Activated naive CD4-positive, alpha-beta T cell treated with anti-CD3 and anti-CD28 coated beads for 36 hours (primary cell): ENCODE data around the gene PCDH19. TPM values are rescaled to one million over a fixed set of nuclear protein-coding genes. Genes with fewer than 3 reads are reported as not detected.

Experiments
- CTCF ChIA-PET: fragments of 350-600 bp; sonication (Branson Sonifier 250); formaldehyde crosslinking; loops from one replicate; lab custom pipeline; 2021; ENCODE audit warnings: antibody characterized with exemption; lab: Charles Lee
- DNase-seq: peaks from one replicate; pipeline ENCODE4 v3.0.0-alpha.2; 2020
- H3K27ac Mint-ChIP-seq: one replicate; pipeline ENCODE4 v1.8.0; 2021; ENCODE audit warnings: mild to moderate bottlenecking, mixed read lengths
- H3K27me3 Mint-ChIP-seq: one replicate; pipeline ENCODE4 v1.8.0; 2021; ENCODE audit warnings: low read depth, mixed read lengths
- H3K36me3 Mint-ChIP-seq: one replicate; pipeline ENCODE4 v1.8.0; 2021; ENCODE audit warnings: low read depth, mixed read lengths
- H3K4me1 Mint-ChIP-seq: one replicate; pipeline ENCODE4 v1.8.0; 2021; ENCODE audit warnings: low read depth, mixed read lengths
- H3K4me3 Mint-ChIP-seq: one replicate; pipeline ENCODE4 v1.8.0; 2021; ENCODE audit warnings: mild to moderate bottlenecking, moderate library complexity, mixed read lengths
- H3K9me3 Mint-ChIP-seq: one replicate; pipeline ENCODE4 v1.8.0; 2021; ENCODE audit warnings: mixed read lengths
- intact Hi-C: fragments of 100-400 bp; cut with micrococcal nuclease; formaldehyde crosslinking; loops from one replicate; pipeline ENCODE4 v1.15.1; 2023
- total RNA-seq, 2 experiments: library from RNA; stranded (reverse); gene quantifications; one replicate each; pipeline ENCODE4 v1.2.3, GENCODE V29; 2021

Gene PCDH19
- total RNA-seq, 2 experiments from 2014 or later, result not detected

DNA sequence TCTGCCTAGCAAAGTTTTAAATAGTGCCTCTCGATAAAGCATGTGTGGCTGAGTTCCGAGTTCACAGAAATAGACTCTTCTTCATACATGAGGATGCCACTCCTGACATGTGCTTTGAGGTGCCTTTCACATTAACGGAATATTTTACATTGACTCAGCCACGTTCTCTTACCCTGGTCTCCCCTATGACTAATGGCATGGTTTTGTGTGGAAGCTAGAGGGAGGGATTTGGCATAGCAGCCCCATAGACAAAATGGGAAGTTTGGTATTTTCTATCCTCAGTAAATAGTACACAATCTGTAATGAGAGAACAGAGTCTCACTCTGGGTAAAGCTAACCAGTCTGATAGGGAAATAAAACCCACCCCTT lies 68.9 kb downstream of the PCDH19 start:
- H3K27ac Mint-ChIP-seq, result no peak overlapping the region
- no peaks in the 10 kb centered on the region for H3K27me3 Mint-ChIP-seq
- H3K4me1 Mint-ChIP-seq, result no peaks in the 10 kb centered on the region
- intact Hi-C loops, result no loop called here
- CTCF ChIA-PET, result no interaction called here
- no peaks in the 10 kb centered on the region for H3K36me3 Mint-ChIP-seq
- H3K4me3 Mint-ChIP-seq, result no peak overlapping the region
- no peaks in the 10 kb centered on the region for H3K9me3 Mint-ChIP-seq
- no peak for DNase-seq

DNA sequence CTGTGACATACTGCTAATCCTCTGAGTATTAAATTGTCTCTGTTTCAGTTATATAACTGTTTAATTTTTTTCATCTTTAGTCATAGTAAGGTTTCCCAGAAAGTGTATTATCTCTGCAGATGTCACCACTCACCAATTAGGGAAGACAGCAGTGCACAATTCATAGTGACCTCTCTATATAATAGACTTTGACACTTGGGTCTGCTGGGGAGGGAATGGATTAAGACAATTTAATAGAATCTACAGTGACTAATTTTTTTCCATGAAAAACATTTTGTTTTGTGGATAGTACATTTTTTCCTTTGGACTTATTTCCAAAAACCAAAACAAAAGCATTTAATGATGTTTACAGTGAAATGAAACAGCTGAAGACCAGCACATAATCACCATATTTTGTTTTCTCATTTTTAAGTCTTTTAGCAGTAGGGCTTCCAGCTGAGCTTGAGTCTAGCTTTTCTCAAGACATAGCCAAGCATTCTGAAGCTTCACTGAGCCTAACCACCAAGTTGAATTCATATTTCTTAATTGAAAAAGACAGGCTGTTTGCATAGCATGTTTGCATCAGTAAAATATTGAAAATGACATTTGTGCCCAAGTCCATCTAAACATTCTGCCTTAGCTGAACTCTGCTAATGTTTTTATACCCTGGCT lies 69.5 kb downstream of the PCDH19 start:
- H3K4me1 Mint-ChIP-seq, result no peaks in the 10 kb centered on the region
- intact Hi-C loops, result no loop called here
- no peak overlapping the region for H3K4me3 Mint-ChIP-seq
- no peaks in the 10 kb centered on the region for H3K27me3 Mint-ChIP-seq
- H3K27ac Mint-ChIP-seq, result no peak overlapping the region
- no peaks in the 10 kb centered on the region for H3K9me3 Mint-ChIP-seq
- CTCF ChIA-PET, result no interaction called here
- no peaks in the 10 kb centered on the region for H3K36me3 Mint-ChIP-seq
- DNase-seq, result no peak

DNA sequence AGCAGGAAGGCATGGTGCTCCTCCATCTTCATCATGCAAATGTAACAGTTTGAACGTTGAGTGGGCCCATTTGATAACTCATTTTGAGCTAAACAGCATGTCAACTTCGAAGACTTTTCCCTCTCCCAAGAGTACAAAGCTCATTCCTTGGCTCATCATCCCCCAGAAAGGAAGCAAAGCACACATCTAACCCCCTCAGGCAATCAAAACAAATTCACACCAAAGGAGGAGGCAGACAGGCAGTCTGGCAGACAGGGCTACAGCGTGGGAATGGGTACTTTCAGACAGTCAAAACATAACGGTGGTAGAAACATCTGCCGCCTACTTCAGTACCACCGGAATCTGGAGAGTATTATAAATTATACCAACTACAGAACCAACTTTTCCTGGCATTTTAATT lies 81.7 kb downstream of the PCDH19 start:
- no peak overlapping the region for H3K4me3 Mint-ChIP-seq
- no peaks in the 10 kb centered on the region for H3K36me3 Mint-ChIP-seq
- CTCF ChIA-PET, result no interaction called here
- H3K4me1 Mint-ChIP-seq, result no peaks in the 10 kb centered on the region
- DNase-seq, result no peak
- H3K9me3 Mint-ChIP-seq, result no peaks in the 10 kb centered on the region
- intact Hi-C loops, result no loop called here
- no peak overlapping the region for H3K27ac Mint-ChIP-seq
- H3K27me3 Mint-ChIP-seq, result no peaks in the 10 kb centered on the region

DNA sequence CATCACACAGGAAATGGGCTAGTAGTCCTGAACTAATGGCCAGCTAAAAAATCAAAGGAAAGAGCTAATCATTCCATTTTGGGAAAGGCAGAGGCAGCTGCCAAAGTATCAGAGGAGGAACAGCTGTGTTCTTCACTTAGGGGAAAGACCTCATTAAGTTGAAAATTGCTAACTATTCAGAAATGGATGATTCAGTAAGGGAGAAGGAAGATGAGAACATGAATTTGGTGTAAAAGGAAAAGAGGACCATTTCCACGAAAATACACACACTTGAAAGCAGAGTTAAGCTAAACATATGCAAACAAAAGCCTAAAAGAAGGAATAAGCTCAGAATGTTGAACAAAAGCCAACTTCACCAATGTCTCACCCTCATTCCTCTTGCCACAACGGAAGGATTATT lies 90.4 kb downstream of the PCDH19 start:
- DNase-seq, result no peak
- H3K9me3 Mint-ChIP-seq, result no peaks in the 10 kb centered on the region
- no peak overlapping the region for H3K4me3 Mint-ChIP-seq
- intact Hi-C loops, result no loop called here
- H3K4me1 Mint-ChIP-seq, result no peaks in the 10 kb centered on the region
- H3K36me3 Mint-ChIP-seq, result no peaks in the 10 kb centered on the region
- CTCF ChIA-PET, result no interaction called here
- no peak overlapping the region for H3K27ac Mint-ChIP-seq
- no peaks in the 10 kb centered on the region for H3K27me3 Mint-ChIP-seq

GRCh38 chrX:100316987-100317386 lies 93.1 kb downstream of the PCDH19 start:
- H3K27ac Mint-ChIP-seq, result no peak overlapping the region
- H3K4me3 Mint-ChIP-seq, result no peak overlapping the region
- H3K27me3 Mint-ChIP-seq, result no peaks in the 10 kb centered on the region
- intact Hi-C loops, result no loop called here
- DNase-seq, result no peak
- H3K9me3 Mint-ChIP-seq, result no peaks in the 10 kb centered on the region
- H3K4me1 Mint-ChIP-seq, result no peaks in the 10 kb centered on the region
- CTCF ChIA-PET, result no interaction called here
- no peaks in the 10 kb centered on the region for H3K36me3 Mint-ChIP-seq

- no peaks in the 10 kb centered on the region for H3K27me3 Mint-ChIP-seq
- no peaks in the 10 kb centered on the region for H3K4me1 Mint-ChIP-seq
- no peak for DNase-seq
- no peak overlapping the region for H3K27ac Mint-ChIP-seq
- H3K9me3 Mint-ChIP-seq, result no peaks in the 10 kb centered on the region
- H3K36me3 Mint-ChIP-seq, result no peaks in the 10 kb centered on the region
- CTCF ChIA-PET, result no interaction called here
- intact Hi-C loops, result no loop called here
- no peak overlapping the region for H3K4me3 Mint-ChIP-seq
These were observed 94.5 kb downstream of the PCDH19 start for GRCh38 chrX:100315566-100315965.

- intact Hi-C loops, result no loop called here
- DNase-seq, result no peak
- no peak overlapping the region for H3K27ac Mint-ChIP-seq
- H3K27me3 Mint-ChIP-seq, result no peaks in the 10 kb centered on the region
- no peaks in the 10 kb centered on the region for H3K4me1 Mint-ChIP-seq
- CTCF ChIA-PET, result no interaction called here
- no peak overlapping the region for H3K4me3 Mint-ChIP-seq
- H3K9me3 Mint-ChIP-seq, result peaks cover 1% of the 10 kb centered on the region
- no peaks in the 10 kb centered on the region for H3K36me3 Mint-ChIP-seq
These were observed 110.5 kb downstream of the PCDH19 start for GRCh38 chrX:100299559-100299958.

DNA sequence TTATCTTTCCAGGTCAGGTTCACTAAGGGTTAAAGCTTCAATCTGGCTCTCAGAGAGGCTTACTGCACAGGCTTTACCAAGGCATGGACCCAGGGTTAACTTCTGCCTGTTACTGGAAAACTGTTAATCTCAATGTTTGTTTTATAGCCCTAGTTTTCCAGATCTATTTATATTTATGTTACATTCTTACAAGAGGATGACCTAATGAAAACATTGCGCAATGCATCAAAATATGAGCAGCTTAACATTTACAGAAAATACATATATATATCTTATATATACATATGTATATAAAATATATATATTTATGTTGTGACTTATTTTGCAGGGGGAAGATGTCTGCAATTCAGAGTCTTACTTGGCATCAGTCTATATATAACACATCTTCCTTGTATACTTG lies 112.3 kb downstream of the PCDH19 start:
- intact Hi-C loops, result no loop called here

GRCh38 chrX:100296183-100296753 lies 113.8 kb downstream of the PCDH19 start:
- intact Hi-C loops, result no loop called here
- Mint-ChIP-seq H3K4me3 (no peak overlapping the region), H3K4me1 (no peaks in the 10 kb centered on the region), H3K27me3 (no peaks in the 10 kb centered on the region), H3K27ac (no peak overlapping the region), H3K9me3 (no peaks in the 10 kb centered on the region), H3K36me3 (no peaks in the 10 kb centered on the region)
- DNase-seq, result no peak
- CTCF ChIA-PET, result no interaction called here

More for the DNA sequence above, 112.3 kb downstream of the PCDH19 start:
- no peaks in the 10 kb centered on the region for H3K9me3 Mint-ChIP-seq
- no peak for DNase-seq
- H3K27me3 Mint-ChIP-seq, result no peaks in the 10 kb centered on the region
- no peaks in the 10 kb centered on the region for H3K4me1 Mint-ChIP-seq
- H3K36me3 Mint-ChIP-seq, result no peaks in the 10 kb centered on the region
- CTCF ChIA-PET, result no interaction called here
- no peak overlapping the region for H3K4me3 Mint-ChIP-seq
- no peak overlapping the region for H3K27ac Mint-ChIP-seq

GRCh38 chrX:100294965-100295364 lies 115.1 kb downstream of the PCDH19 start:
- DNase-seq, result no peak
- H3K27ac Mint-ChIP-seq, result no peak overlapping the region
- H3K4me1 Mint-ChIP-seq, result no peaks in the 10 kb centered on the region
- H3K4me3 Mint-ChIP-seq, result no peak overlapping the region
- CTCF ChIA-PET, result no interaction called here
- H3K36me3 Mint-ChIP-seq, result no peaks in the 10 kb centered on the region
- no peaks in the 10 kb centered on the region for H3K27me3 Mint-ChIP-seq
- H3K9me3 Mint-ChIP-seq, result no peaks in the 10 kb centered on the region
- intact Hi-C loops, result no loop called here

DNA sequence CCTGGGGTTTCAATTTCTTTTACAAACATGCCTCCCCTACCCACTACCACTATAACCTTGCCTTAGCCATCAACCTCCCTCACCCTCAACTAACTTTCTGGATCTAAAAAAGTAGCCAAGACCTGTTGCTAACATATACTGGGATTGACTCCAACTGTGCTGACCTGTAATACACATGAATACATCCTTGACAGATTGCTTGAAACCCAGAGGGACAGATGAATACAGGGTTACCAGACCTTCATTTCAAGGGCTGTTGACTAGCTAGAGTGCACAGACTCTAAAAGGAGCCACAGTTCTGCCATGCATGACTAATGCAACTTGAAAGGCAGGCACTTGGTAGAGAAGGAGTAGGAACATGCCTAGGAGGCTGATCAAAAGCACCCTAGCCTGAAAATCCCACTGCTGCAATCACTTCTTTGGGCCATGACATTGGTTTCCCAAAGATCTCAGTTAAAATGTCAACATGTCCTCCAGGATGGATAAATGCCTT lies 121.0 kb downstream of the PCDH19 start:
- no peak for DNase-seq
- Mint-ChIP-seq H3K27ac (no peak overlapping the region), H3K27me3 (no peaks in the 10 kb centered on the region), H3K9me3 (no peaks in the 10 kb centered on the region), H3K36me3 (no peaks in the 10 kb centered on the region), H3K4me1 (no peaks in the 10 kb centered on the region), H3K4me3 (no peak overlapping the region)
- intact Hi-C loops, result no loop called here
- CTCF ChIA-PET, result no interaction called here

DNA sequence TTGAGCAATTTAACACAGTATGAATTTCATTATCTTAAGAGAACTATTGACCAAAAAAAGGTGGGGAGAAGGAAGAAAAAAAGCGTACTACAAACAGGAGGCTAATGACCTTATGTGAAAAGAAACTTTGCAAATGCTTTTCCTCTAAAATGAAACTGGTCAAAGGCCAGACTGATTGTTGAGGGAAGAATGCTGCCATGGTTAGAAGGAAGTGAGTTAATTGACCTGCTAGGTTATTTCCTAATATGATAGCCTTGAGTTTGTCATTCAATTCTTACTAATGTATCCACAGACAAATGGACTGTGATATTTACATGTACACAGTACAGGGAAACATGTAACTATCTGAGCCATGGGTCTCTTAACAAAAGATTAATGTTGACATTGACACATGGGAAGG lies 132.8 kb downstream of the PCDH19 start:
- H3K4me3 Mint-ChIP-seq, result no peak overlapping the region
- no peaks in the 10 kb centered on the region for H3K9me3 Mint-ChIP-seq
- CTCF ChIA-PET, result no interaction called here
- H3K27me3 Mint-ChIP-seq, result no peaks in the 10 kb centered on the region
- no peak for DNase-seq
- H3K27ac Mint-ChIP-seq, result no peak overlapping the region
- no peaks in the 10 kb centered on the region for H3K4me1 Mint-ChIP-seq
- no peaks in the 10 kb centered on the region for H3K36me3 Mint-ChIP-seq
- intact Hi-C loops, result no loop called here

DNA sequence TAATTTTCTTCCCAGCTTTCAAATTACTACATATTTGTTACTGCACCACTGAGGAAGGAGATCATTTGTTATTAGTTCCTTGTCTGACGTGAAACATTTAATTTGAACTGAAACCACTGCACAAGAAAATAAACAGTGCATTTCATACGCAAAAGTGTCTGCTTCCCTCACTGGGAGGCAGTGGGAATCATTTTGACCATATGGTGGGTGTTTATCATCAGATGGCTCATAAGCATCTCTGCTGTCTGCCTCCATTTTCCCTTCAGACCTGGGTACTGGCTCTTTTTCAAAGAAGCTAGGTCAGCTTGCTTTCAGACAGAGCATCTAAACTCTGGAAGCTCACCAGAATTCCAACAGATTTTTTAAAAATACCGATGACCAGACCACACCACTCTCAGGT lies 135.2 kb downstream of the PCDH19 start:
- CTCF ChIA-PET, result no interaction called here
- H3K4me3 Mint-ChIP-seq, result no peak overlapping the region
- no peaks in the 10 kb centered on the region for H3K27me3 Mint-ChIP-seq
- H3K9me3 Mint-ChIP-seq, result no peaks in the 10 kb centered on the region
- DNase-seq, result no peak
- intact Hi-C loops, result no loop called here
- no peaks in the 10 kb centered on the region for H3K36me3 Mint-ChIP-seq
- H3K4me1 Mint-ChIP-seq, result no peaks in the 10 kb centered on the region
- no peak overlapping the region for H3K27ac Mint-ChIP-seq
